Stimulated activated CD4-positive, alpha-beta T cell treated with anti-CD3 and anti-CD28 coated beads, Interleukin-4, amount 100 ng/mL, for 48 hours (primary cell): ENCODE results near the gene MANEA.
A peak's percentile ranks its signal among the peaks of the same experiment; 100 is the strongest.
"Not testable (repeated sequence)": the region's sequence is repeated elsewhere in the genome, so short reads cannot be mapped to it uniquely, and the experiment has no call there.

Experiments
- DNase-seq, 2 donors: peaks; one replicate each; pipeline ENCODE4 v3.0.0-alpha.2; 2020; ENCODE audit warnings: low read depth in 2 of 2

Gene MANEA, protein sequence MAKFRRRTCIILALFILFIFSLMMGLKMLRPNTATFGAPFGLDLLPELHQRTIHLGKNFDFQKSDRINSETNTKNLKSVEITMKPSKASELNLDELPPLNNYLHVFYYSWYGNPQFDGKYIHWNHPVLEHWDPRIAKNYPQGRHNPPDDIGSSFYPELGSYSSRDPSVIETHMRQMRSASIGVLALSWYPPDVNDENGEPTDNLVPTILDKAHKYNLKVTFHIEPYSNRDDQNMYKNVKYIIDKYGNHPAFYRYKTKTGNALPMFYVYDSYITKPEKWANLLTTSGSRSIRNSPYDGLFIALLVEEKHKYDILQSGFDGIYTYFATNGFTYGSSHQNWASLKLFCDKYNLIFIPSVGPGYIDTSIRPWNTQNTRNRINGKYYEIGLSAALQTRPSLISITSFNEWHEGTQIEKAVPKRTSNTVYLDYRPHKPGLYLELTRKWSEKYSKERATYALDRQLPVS

DNA sequence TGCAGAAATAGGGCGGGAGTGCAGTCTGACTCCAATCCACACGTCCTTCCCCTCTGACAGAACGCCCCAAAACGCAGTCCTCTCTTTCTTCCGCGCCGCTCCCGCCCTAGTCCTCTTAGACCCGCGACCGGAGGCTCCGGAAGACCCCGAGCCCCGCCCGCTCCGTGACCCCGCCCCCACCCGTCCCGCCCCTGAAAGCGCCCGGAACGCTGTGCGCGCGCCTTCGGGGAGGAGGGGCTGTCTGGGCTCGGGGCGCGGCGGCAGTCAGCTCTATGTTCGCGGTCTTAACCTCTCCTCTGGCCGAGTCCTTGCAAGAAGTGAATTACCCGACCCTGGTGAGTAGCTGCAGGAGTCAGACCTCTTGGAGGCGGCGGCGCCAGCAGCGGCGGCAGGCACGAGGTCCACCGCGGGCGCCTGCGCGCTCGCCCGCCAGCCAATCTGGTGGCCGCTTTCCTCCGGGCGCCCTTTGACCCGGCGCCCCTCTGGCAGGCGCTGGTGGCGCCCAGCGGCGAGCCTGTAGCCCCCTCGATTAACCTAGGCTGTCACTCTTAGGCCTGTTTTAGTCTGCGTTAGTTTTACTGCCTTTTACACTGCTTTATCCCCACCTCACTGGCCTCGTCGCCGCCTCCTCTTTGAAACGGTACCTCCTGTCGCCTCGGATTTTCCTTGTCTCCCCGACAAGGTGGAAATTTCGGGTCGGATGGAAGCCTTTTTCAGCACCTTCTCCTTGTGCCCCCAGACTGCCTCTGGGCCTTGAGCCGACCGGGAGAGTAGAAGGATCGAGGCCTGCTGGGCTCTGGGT lies at the start of gene MANEA:
Gene MANEA, plus strand, starts transcription at position 232 of the 802 bp plus-strand sequence. CDS start 8,905 bp downstream, outside the sequence.
- peak; percentile 68 to 69 for DNase-seq

DNA sequence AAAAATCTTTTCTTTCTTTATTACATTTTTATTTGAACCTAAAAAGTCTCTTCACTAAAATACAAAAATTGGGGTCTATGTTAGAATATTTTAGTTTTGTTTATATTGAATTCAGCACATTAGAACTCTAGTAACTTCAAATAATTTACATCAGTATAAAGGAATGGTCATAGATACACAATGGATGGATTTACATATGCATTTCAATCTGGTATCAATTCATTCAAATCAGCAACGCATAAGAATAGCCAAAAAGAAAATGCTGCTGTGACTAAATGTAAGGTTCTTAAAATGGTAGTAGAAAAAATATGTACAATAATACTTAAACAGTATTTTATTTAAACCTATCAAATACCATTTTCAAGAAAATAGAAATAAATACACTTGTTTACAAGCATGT lies 47.6 kb upstream of the MANEA start:
- no peak for DNase-seq

DNA sequence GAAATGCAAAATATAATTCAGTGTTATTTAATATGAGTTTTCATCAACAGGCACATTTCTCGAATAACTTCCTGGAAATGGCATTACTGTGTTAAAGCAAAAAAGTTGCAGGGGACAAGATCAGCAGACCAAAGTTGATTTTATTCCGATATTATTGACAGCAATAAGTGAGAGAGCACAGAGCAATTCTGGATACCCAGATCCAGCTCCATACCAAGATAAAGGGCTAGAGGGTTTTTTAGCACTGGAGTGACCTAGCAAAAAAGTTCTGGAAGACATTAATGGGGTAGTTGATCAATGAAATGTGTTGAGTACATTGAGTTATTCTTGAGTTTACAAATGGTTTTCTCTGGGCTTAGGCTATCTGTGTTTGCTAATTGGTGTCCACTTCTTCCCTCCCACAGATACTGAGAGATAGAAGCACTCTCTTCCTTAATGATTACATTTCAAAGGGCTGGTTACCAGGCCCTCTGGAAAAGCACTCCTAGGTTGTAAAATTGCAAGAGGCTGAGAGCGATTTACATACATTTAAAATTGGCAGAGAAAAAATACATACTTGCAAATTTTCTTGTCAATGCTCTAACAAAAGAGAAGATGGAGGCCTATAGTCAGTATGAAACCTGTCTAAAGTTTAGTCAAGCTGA lies 47.0 kb upstream of the MANEA start:
- DNase-seq = no peak

DNA sequence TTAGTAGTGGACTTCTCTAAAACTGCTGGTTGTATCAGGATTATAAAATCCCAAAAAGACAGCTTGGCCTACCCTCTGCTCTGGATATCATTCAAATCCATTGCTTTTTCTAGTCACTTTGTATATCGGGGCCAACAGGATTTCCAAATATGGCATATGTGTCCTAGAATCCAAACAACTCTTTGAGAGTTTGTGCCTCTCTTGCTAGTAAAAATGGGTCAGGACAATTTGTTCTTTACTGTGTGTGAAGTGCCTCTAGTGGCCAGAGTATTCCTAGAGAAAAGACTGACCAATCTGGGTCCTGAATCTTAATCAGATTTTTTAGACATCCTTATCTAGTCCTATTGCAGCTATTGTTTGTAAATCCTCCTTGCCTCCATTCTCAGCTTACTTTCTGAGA lies 33.5 kb upstream of the MANEA start:
- no peak for DNase-seq

DNA sequence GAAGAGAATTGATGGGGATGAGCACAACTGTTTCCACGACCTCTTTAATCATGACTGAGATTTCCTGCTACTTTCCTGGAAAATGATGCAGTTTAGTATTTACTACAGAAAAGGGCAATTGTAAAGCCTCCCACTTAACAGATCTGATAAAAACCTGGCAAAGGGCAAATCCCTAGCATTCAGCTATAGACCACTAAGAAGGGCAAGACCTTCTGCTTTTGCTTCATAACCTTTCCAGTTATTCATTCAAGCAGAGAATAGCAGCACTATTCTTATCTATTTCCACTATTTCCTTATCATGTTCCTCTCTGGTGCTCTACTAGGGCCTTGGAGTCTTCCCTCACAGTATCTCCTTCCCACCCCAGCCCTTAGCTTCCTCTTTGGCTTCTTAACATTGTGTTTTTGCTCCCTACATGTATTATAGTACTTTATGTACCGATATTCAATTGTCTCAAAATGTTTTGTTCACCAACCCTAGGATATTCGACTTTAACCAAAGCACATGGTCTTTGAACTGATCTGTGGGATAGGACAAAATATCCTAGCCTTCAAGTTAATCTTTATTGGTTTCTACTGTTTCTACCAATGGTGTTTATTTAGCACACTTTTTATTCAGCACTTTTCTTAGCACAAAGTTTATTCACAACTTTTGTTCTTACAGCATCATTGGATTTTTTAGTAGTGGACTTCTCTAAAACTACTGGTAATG lies 32.7 kb upstream of the MANEA start:
- no peak for DNase-seq

DNA sequence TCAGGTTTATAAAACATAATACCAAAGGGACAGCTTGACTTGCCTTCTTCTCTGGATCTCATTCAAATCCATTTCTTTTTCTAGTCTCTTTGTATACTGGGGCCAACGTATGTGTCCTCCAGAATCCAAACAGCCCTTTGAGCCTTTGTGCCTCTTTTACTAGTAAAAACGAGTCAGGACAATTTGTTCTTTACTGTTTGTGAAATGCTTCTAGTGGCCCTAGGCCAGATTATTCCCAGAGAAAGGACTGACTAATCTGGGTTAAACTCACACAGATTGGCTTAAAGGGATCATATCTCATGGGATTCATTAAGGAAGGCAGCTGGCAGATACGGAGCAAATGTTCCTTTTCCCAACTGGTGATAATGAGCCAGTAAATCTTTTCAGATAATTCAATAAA lies 32.1 kb upstream of the MANEA start:
- no peak for DNase-seq

DNA sequence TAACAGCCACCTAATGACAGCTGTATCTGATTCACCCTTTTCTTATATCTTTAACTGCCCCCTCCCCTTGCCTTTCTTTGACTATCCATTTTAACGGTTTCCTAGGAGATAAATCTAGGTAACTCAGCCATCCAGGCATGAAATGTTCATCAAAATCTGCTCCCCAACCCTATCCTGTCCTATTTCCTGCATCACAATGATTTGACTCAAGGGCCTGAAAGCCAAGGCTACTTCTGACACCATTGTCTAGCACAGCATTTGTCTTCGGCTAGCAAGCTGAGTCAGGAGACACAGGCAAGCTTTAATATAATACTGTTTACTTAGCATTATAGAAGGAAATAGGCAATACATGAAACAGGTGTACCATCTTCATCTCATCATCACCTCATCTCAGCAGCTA lies 31.6 kb upstream of the MANEA start:
- DNase-seq = no peak

DNA sequence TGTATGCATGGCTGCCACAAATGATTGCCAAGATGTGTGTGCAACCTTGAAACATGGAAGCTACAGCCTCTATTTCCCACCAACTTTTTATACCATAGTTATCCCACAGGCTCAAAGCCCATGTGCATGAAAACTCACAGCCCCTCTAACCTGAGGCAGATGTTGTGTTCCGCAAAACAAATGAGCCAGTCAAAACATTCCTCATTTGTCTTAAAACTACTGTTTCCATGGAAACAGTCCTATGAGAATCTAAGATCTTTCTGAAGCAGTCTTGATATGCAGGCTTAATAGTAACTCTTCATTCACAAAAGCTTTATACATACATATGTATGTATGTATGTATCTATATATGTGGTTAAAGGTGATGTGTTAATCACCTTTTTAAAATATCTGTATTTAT lies 31.2 kb upstream of the MANEA start:
- no peak for DNase-seq

DNA sequence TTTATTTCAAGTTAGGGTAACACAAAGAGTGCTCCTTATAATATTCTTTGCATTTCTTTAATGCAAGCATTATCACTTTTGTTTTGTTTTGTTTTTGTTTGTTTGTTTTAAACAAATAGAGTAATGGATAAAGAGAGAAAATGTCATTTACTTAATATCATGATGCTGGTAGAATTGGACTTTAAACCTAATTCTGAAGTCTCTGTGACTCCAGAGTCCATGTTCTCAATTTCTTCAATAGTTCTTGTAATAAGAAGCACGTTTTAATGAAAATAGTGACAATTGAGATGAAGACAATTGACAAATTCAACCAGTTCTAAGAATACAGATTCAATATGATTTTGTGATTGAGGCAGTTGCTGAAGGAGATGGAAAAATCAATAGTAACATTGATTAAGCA lies 30.3 kb upstream of the MANEA start:
- DNase-seq = no peak

DNA sequence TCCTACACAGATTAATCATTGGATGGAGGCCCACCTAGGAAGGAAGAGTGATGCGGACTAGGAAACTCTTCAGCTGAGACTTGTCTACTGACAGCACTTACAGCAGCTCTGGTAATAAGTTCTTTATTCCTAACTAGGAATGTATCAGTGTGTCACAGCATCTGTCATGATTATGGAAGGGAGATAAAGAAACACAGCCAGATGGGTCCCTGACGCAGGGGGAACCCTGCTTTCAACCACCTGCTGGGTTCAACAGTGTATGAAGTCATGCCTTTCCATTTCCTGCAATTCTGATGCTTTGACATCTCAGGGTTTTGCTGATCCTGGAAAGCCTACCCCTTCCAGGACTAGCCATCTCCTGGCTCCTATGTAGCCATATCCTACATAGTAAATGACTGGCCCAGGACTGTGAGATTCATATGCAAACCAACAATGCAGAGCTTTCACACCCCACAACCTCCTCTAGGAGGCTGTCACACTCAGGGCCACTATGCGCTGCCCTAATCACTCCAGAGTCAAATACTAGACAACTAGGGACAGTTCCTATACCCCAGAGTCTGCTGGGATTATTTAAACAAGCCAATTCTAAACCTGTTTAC lies 29.0 kb upstream of the MANEA start:
- no peak for DNase-seq

DNA sequence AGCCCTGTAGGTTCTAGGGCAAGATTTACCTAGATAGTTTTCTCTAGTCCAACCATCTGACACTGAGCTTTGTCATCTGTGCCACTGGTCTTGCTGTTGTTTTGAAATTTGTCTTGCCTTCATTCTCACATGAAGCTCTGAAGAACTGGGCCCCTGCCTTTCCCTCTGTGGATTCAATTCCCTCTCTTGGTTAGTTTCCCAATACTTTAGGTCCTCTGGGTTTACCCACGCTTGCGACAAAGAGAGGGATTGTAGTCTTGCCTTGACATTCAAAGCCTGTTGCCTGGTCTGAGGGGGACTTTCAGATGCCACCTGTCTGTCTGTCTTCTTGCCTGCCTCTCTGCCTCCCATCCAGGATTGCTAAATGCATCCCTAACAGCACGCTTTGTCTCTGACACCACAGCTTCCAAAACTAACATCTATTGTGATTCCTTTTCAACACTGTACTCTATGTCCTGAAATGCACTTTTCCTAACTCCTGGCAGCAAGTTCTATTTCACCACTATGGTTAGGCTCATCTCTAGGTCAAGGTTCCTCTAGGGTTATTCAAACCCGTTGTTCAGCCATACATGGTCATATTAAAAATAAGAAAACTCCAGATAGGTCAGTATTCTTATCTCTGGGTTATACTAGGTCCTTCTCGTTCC lies 25.5 kb upstream of the MANEA start:
- DNase-seq = no peak

DNA sequence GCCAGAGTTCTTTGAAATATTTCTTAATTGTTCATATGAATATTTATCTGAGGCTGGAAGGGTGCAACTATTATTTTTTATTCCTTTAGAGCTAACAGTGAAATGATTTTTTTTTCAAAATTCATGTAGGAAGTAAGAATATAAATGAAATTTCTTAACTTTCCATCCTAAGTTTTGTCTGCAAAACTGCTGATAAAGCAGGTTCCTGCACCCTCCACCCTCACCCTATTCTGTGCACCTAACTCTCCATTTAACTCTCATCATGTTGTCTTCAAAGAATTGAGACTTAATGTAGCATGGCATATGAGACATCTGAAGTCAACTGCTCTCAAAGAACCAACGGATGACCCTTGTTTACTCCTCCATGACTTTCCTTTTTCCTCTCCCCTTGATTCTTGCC lies 23.5 kb upstream of the MANEA start:
- DNase-seq = no peak

DNA sequence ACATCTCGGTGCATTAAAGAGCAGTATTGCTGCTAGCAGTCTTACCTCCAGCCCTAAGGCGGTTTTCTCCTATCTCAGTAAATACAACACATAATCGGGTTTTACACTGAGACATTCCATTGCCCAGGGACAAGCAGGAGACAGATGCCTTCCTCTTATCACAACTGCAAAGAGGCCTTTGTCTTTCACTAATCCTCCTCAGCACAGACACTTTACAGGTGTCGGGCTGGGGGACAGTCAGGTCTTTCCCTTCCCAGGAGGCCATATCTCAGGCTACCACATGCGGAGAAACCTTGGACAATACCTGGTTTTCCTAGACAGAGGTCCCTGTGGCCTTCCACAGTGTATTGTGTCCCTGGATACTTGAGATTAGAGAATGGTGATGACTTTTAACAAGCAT lies 16.4 kb upstream of the MANEA start:
- DNase-seq = not testable (repeated sequence)

DNA sequence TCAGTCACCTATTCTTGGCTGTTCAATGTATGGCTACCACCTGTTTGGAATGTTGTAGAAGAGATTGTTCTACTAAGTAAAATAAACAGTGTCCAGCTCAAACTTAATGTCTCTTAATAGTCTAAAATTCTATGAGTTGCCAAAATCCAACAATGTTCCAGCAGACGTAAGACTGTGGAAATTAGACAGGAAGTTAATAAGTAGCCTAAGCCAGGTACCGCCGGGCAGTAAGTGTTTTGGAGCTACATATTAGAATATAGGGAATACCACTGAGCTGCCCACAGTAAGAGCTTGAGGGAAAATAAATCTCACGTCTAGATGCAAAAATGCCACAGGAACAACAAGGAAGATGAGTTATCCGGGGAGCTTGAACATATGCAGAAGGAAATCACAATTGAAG lies 7.8 kb upstream of the MANEA start:
- no peak for DNase-seq

DNA sequence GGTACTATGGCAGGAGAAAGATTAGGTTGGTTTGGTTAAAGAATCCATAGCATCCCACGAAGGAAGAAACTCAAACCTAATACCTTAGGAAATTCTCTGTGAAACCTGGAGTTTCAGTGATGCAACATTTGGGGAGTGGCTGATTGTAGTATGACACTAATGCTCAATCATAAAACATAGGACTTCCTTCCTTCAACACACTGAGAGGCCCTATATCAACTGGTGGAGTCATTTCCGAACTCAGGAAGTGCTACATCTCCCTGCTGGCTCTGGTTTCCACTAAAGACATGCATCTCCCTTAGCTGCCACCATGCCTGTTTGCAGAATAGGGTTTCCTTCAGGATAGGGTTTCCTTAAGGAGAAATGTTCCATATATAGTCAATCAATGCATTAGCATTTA lies 5.2 kb upstream of the MANEA start:
- DNase-seq = no peak

DNA sequence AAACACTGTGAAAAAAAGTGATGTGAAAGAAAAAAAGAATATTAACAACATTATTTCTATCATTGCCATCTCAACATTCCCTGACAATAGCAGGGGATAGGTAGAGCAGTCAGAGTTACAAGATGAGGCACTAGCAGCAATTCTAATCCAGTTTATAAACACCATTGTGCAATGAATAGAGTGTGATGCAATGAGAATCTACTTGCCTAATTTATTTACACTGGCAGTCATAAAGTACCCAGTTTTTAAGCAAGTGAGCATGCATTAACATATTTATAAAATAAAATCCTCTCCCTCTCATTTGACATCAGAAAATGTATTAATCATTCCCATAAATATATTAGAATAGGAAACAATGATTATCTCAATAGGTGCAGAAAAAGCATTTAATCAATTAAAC lies 2.5 kb upstream of the MANEA start:
- DNase-seq = no peak

DNA sequence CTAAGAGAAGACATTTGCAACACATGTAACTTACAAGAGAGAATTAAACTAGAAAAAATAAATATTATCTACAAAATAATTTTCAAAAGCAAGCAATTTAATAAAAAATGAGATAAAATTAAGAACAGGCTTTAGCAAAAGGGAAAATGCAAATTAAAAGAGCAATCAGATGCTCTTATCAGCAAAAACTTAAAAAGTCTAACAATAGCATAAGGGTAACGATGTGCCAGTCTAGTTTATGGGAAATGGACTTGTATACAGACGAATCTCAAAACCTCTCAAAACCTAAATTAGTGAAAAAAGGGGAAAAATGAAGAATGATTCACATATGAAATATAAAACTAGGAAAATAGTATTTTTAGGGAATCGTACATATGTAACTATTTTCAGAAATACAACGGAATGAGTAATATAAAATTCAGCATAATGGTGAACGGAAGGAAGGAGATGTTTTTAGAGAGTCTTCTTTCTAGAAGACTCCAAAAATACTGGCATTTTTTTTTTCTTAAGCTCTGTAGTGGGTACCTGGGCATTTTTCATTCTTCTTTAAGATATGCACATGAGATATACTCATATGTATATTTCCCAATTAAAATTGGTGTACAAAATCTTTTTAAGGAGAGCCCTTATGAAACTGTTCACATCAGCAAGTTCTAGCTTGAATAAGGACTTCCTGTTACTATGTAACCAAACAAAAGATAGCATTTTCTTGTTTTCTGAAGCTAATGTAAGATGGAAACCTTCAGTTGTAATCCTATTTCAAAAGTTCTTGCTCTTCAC lies 927 bp upstream of the MANEA start:
- DNase-seq = no peak

DNA sequence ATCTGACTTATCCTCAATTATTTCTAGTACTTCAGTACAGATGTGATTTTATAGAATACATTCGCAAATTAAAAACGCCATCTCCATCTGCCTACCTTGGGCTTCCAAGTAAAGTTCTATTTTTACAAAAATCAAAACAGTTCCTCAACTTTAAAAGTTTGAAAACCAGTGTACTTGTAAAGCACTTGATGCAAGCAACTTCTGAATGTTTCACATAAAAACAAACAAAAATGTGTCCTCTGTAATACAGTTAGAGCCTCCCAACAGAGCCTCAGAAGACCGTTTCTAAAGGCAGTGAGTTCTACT lies 384 bp upstream of the MANEA start:
- no peak for DNase-seq

DNA sequence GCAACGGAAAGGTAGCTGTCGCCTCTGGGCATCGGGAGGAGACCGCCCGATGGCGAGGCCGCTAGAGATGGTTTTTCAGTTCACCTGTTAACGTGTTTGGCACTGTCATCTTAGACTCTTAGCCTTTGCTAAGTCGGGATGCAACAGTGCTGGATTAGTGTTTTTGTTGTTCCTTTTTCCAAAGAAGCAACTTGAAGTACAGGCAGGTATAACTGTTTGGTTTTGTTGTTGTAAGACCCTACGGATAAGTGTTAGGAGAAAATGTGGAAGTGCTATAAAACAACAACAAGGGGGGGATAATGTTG lies 723 bp downstream of the MANEA start:
- DNase-seq = no peak

DNA sequence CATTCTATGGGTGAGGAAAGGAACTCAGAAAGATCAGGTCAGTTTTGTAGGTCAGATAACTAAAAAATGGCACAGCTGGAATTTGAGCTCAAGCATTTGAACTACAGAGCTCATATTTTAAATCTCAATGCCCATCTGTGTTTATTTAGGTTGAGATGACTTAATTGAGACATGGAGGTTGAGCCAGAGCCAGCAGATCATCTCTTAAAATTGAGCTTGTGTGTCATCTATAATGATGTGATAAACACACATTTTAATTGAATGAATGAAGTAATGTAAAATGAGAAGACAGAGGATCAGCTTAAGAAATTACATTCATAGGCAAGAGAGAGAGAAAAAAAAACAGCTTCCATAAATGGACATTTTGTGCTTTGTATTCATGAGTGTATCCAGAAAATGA lies 3.7 kb downstream of the MANEA start:
- no peak for DNase-seq

DNA sequence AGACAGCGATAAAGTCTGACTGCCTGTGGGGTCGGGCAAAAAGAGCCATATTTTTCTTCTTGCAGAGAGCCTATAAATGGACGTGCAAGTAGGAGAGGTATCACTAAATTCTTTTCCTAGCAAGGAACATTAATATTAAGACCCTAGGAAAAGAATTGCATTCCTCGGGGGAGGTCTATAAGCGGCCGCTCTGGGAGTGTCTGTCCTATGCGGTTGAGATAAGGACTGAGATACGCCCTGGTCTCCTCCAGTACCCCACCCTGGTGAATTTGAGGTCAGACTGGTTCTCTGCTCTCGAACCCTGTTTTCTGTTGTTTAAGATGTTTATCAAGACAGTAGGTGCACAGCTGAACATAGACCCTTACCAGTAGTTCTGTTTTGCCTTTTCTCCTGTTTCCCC lies 6.9 kb downstream of the MANEA start:
- not testable (repeated sequence) for DNase-seq
